PC-9 (cell line): ENCODE data around the gene PSKH1. TPM values are rescaled to one million over a fixed set of nuclear protein-coding genes. Genes with fewer than 3 reads are reported as not detected.
"Not testable (repeated sequence)": the region's sequence is repeated elsewhere in the genome, so short reads cannot be mapped to it uniquely, and the experiment has no call there.

ENCODE experiments used
- BruUV-seq: library from RNA; stranded (reverse); fragments of 400-500 nt; replicated peaks from 2 replicates; lab custom pipeline; 2021; lab: Mats Ljungman, UMichigan
- CTCF ChIA-PET: fragments of 300-600 bp; sonication (Branson Sonifier 250); formaldehyde crosslinking; loops from one replicate; lab custom pipeline; 2022; ENCODE audit warnings: antibody characterized with exemption; lab: Charles Lee
- POLR2A ChIA-PET: fragments of 300-600 bp; sonication (Branson Sonifier 250); formaldehyde crosslinking; loops from one replicate; lab custom pipeline; 2022; ENCODE audit warnings: antibody characterized with exemption; ENCODE audit not compliant: unreplicated experiment; lab: Charles Lee
- DNase-seq, 2 experiments: peaks; one replicate each; pipeline versions ENCODE4 v3.0.0 to v3.0.0-alpha.2; 2015 to 2022; ENCODE audit warnings: mixed read lengths in 1 of 2
- H2AFZ ChIP-seq: fragments of 200-600 bp; sonication (generic); 2 replicates; pipeline ENCODE4 v1.8.1; 2017; ENCODE audit warnings: antibody characterized with exemption
- H3F3A ChIP-seq: fragments of 200-600 bp; sonication (generic); 2 replicates; pipeline ENCODE4 v1.8.1; 2017; ENCODE audit warnings: antibody characterized with exemption, mild to moderate bottlenecking, low read depth; ENCODE audit not compliant: insufficient read depth
- H3K27ac ChIP-seq: fragments of 200-600 bp; sonication (generic); 2 replicates; pipeline ENCODE4 v1.6.1; 2016; ENCODE audit warnings: mixed run types
- H3K27me3 ChIP-seq: fragments of 200-600 bp; sonication (generic); 2 replicates; pipeline ENCODE4 v1.6.1; 2016; ENCODE audit warnings: low read depth, mixed run types; ENCODE audit not compliant: insufficient read depth
- H3K36me3 ChIP-seq: fragments of 200-600 bp; sonication (generic); 2 replicates; pipeline ENCODE4 v1.6.1; 2016; ENCODE audit warnings: low read depth, mixed run types
- H3K4me1 ChIP-seq: fragments of 200-600 bp; sonication (generic); replicated peaks from 2 replicates; pipeline ENCODE4 v1.6.1; 2016; ENCODE audit warnings: mixed run types; ENCODE audit not compliant: insufficient read depth
- H3K4me2 ChIP-seq: fragments of 200-600 bp; sonication (generic); 2 replicates; pipeline ENCODE4 v1.6.1; 2017; ENCODE audit warnings: mixed run types
- H3K4me3 ChIP-seq: fragments of 200-600 bp; sonication (generic); 2 replicates; pipeline ENCODE4 v1.6.1; 2016; ENCODE audit warnings: mixed run types
- H3K79me2 ChIP-seq: fragments of 200-600 bp; sonication (generic); 2 replicates; pipeline ENCODE4 v1.6.1; 2017; ENCODE audit warnings: low read depth, mixed run types
- H3K9me2 ChIP-seq: fragments of 200-600 bp; sonication (generic); 2 replicates; pipeline ENCODE4 v1.8.1; 2017; ENCODE audit warnings: mild to moderate bottlenecking; ENCODE audit not compliant: insufficient read depth
- H3K9me3 ChIP-seq: fragments of 200-600 bp; sonication (generic); 2 replicates; pipeline ENCODE4 v1.8.1; 2016; ENCODE audit warnings: low read depth; ENCODE audit not compliant: insufficient read depth
- H4K20me1 ChIP-seq: fragments of 200-600 bp; sonication (generic); 2 replicates; pipeline ENCODE4 v1.8.1; 2017; ENCODE audit not compliant: insufficient read depth
- EZH2 ChIP-seq: fragments of 200-600 bp; sonication (generic); IDR thresholded peaks from 2 replicates; pipeline ENCODE4 v1.8.0; 2017; ENCODE audit warnings: antibody characterized with exemption, low read depth
- intact Hi-C: fragments of 100-400 bp; cut with micrococcal nuclease; formaldehyde crosslinking; loops from one replicate; pipeline ENCODE4 v1.10.0; 2022; ENCODE audit not compliant: unreplicated experiment
- total RNA-seq: library from RNA; stranded (reverse); gene quantifications from 2 replicates; pipeline ENCODE4 v1.2.3, GENCODE V29; 2021
- TF ChIP-seq, protein P1 (sequence below): fragments of 200-600 bp; sonication (generic); conservative IDR thresholded peaks from 2 replicates; pipeline ENCODE4 v1.6.1; 2017; ENCODE audit warnings: mixed run types, antibody characterized with exemption, mild to moderate bottlenecking, moderate library complexity

Gene PSKH1
- total RNA-seq, 1 experiment from 2014 or later, result 25.8 TPM

DNA sequence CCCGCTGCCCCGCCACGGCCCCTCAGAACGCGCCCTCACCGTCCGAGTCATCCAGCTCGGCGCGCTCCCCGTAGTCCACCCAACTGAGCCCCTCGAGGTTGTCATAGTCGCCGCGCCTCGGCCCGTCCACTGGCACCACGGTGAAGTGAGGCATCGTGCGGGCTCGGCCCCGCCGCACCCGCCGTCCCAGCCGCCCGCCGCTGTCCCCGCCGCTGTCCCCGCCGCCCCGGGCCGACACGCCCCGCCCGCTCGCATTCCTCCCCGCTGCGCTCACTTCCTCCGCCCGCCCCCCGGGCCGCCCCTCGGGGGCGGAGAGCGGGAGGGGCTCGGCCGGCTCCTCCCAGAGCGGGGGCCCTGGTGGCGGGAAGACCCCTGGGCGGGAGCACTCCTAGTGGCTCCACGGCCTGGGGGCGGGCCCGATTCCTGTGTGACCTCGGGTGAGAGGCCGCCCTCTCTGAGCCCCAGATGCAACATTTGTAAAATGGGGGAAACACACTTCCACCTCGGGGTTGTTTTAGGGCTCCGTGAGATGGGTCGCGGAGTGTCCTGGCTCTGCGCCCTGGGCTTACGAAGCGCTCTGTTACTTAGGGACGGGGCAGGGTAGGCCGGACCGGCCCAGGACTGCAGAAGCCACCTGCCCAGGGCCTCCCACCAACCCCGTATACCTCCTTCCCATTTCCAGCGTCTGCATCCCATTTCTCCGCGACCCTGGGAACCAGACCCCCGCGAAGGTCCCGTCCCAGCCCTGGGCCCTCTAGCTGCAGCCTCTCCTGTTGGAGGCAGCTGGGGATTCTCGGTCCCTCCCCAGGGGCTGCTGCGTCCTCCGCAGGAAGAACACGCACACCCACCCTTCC is 75.6 kb downstream of the PSKH1 start, which contains the start of gene SLC12A4:
SLC12A4 (minus strand) TSS at position 238 of the 854 bp plus-strand sequence; CDS start at position 154, 84 bp downstream.
- no peaks in the 10 kb centered on the region for H3K36me3 ChIP-seq
- peak within 1 kb of the TSS; percentile 100 for H3K4me2 ChIP-seq
- 0 out of 2 replicates have a peak, but pooled peaks cover 10% of the 10 kb centered on the region for H3K79me2 ChIP-seq
- TF ChIP-seq, protein P1, sequence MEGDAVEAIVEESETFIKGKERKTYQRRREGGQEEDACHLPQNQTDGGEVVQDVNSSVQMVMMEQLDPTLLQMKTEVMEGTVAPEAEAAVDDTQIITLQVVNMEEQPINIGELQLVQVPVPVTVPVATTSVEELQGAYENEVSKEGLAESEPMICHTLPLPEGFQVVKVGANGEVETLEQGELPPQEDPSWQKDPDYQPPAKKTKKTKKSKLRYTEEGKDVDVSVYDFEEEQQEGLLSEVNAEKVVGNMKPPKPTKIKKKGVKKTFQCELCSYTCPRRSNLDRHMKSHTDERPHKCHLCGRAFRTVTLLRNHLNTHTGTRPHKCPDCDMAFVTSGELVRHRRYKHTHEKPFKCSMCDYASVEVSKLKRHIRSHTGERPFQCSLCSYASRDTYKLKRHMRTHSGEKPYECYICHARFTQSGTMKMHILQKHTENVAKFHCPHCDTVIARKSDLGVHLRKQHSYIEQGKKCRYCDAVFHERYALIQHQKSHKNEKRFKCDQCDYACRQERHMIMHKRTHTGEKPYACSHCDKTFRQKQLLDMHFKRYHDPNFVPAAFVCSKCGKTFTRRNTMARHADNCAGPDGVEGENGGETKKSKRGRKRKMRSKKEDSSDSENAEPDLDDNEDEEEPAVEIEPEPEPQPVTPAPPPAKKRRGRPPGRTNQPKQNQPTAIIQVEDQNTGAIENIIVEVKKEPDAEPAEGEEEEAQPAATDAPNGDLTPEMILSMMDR, result no peak
- no peak for TF ChIP-seq EZH2
- peak; percentile 50 to 87 for DNase-seq
- ChIA-PET POLR2A (interaction anchor here (0.6 to 0.7 kb wide), 4 partner anchors 9 to 269 kb away, joined by 3 to 34 read pairs (median 4); no protein-coding TSS in a partner anchor), CTCF (interaction anchor here (0.7 kb wide), 1 partner anchor 454 kb away, joined by 5 read pairs; no protein-coding TSS in a partner anchor)
- no peaks in the 10 kb centered on the region for H3K27me3 ChIP-seq
- H3F3A ChIP-seq, result no peaks in the 10 kb centered on the region
- H3K27ac ChIP-seq, result no peak within 1 kb of the TSS
- H3K9me3 ChIP-seq, result no peaks in the 10 kb centered on the region
- peaks cover 10% of the 10 kb centered on the region; the same call in 1 of the 2 replicates for H3K4me1 ChIP-seq
- H3K4me3 ChIP-seq, result peak within 1 kb of the TSS; percentile 90
- peak within 1 kb of the TSS; percentile 89 for H2AFZ ChIP-seq
- intact Hi-C loops, result no loop called here
- no peaks in the 10 kb centered on the region for H4K20me1 ChIP-seq
- no peaks in the 10 kb centered on the region for H3K9me2 ChIP-seq
- no TSS peak for BruUV-seq

DNA sequence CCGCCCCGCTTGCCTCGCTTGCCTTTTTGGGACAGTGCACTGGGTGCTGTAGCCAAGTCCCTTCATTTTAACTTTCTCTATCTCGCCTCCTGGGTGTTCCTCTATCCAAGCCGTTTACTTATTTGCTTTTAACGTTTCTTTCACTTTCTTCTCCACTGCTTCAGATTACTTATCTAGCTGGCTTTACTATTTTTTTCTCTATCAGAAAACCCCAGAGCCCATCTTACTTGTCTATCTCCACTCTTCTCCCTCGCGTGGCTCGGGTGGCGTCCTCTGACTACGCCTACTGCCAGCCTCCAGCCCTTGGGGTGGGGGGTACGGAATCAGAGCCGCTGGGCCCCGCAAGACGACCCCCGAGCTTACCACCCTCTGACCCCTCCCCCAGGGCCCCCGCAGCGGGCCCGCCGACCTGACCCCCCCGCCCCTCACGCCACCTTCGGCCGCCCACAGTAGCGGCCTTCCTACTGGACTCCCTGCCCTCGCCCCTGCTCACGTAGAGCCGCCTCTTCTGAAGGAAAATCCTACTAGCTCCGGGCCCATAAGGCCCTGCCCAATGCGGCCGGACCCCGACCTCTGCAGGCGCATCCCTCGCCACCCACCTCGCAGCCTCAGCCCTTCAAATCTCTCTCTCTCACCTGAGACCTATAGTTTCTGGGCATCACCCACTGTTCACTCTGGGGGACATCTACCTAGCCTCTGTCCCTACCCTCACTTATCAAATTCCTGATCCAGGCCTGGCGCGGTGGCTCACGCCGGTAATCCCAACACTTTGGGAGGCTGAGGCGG is 76.4 kb downstream of the PSKH1 start:
- H3K4me3 ChIP-seq, result peak overlapping the region; percentile 90; the same call in 1 of the 2 replicates
- H2AFZ ChIP-seq, result peak overlapping the region; percentile 89
- intact Hi-C loops, result no loop called here
- no peak for TF ChIP-seq EZH2
- TF ChIP-seq, protein P1, result no peak
- peak overlapping the region; percentile 100 for H3K4me2 ChIP-seq
- ChIA-PET CTCF (interaction anchor here (0.7 kb wide), 1 partner anchor 455 kb away, joined by 5 read pairs; no protein-coding TSS in a partner anchor), POLR2A (interaction anchor here (0.6 to 0.7 kb wide), 4 partner anchors 8 to 268 kb away, joined by 3 to 34 read pairs (median 6); no protein-coding TSS in a partner anchor)
- H3K27me3 ChIP-seq, result no peaks in the 10 kb centered on the region
- DNase-seq, result no peak
- no peaks in the 10 kb centered on the region for H3K9me2 ChIP-seq
- no TSS peak for BruUV-seq
- H3K79me2 ChIP-seq, result 0 out of 2 replicates have a peak, but pooled peaks cover 10% of the 10 kb centered on the region
- peaks cover 12% of the 10 kb centered on the region; the same call in 1 of the 2 replicates for H3K4me1 ChIP-seq
- no peaks in the 10 kb centered on the region for H4K20me1 ChIP-seq
- H3F3A ChIP-seq, result 0 out of 2 replicates have a peak, but pooled peaks cover under 1% of the 10 kb centered on the region
- H3K9me3 ChIP-seq, result no peaks in the 10 kb centered on the region
- no peak overlapping the region for H3K27ac ChIP-seq
- H3K36me3 ChIP-seq, result no peaks in the 10 kb centered on the region

DNA sequence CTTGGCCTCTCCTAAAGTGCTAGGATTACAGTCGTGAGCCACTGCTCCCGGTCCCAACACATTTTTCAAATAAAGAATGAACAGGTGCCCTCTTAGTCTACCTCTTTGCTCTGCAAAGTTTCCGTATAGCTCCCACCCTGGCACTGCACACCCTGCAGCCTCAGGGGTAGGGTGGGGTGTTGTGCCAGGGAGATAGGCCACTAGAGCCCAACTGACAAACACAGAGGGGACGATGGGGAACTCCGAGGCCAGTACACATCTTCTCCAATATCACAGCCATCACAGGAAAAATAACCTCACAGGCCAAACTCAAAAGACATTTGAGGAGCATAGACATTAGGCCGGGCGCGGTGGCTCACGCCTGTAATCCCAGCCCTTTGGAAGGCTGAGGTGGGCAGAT is 78.1 kb downstream of the PSKH1 start:
- intact Hi-C loops, result no loop called here
- Histone ChIP-seq H3K9me3 (no peaks in the 10 kb centered on the region), H3K27me3 (no peaks in the 10 kb centered on the region), H3K4me2 (no peak overlapping the region), H3F3A (0 out of 2 replicates have a peak, but pooled peaks cover 4% of the 10 kb centered on the region), H3K4me1 (peaks cover 12% of the 10 kb centered on the region; the same call in 1 of the 2 replicates), H4K20me1 (no peaks in the 10 kb centered on the region), H3K36me3 (no peaks in the 10 kb centered on the region), H2AFZ (no peak overlapping the region), H3K27ac (no peak overlapping the region), H3K4me3 (no peak overlapping the region), H3K9me2 (no peaks in the 10 kb centered on the region), H3K79me2 (0 out of 2 replicates have a peak, but pooled peaks cover 10% of the 10 kb centered on the region)
- BruUV-seq, result no TSS peak
- CTCF ChIA-PET, result interaction anchor here (0.7 kb wide), 1 partner anchor 293 kb away, joined by 4 read pairs; the partner anchor contains the start of gene SLC7A6
- DNase-seq, result no peak
- no peak for TF ChIP-seq EZH2
- TF ChIP-seq, protein P1, result no peak
- POLR2A ChIA-PET, result no interaction called here

DNA sequence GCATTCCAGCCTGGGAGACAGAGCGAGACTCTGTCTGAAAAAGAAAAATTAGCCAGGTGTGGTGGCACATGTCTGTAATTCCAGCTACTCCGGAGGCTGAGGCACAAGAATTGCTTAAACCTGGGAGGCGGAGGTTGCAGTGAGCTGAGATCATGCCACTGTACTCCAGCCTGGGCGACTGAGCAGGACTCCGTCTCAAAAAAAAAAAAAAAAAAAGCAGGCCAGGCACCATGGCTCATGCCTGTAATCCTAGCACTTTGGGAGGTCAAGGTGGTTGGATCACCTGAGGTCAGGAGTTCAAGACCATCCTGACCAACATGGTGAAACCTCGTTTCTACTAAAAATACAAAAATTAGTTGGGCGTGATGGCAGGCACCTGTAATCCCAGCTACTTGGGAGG is 79.2 kb downstream of the PSKH1 start:
- H3K4me2 ChIP-seq, H3K4me1 ChIP-seq, H3K79me2 ChIP-seq, POLR2A ChIA-PET, H3K27ac ChIP-seq, H4K20me1 ChIP-seq, CTCF ChIA-PET, H3K9me3 ChIP-seq, H3K9me2 ChIP-seq, H3F3A ChIP-seq, H2AFZ ChIP-seq, BruUV-seq, H3K4me3 ChIP-seq, DNase-seq, intact Hi-C loops, H3K27me3 ChIP-seq, H3K36me3 ChIP-seq: not testable (repeated sequence)
